ENCODE measurements around the gene TMEM255A.

Gene TMEM255A

GRCh38 chrX:120318411-120318810 is 7.2 kb upstream of the TMEM255A start:
- DNase-seq (ENCODE audit: low spot score in 2 of 2), result no peak
- H3K4me1 ChIP-seq, result peaks cover 12% of the 10 kb centered on the region
- no peaks in the 10 kb centered on the region for H3K36me3 ChIP-seq (replicated peaks)
- H3K4me3 ChIP-seq, result no peak overlapping the region
- H3K9me3 ChIP-seq, result no peaks in the 10 kb centered on the region
- H3K27me3 ChIP-seq (ENCODE audit: low read depth), result peaks cover 19% of the 10 kb centered on the region
- in situ Hi-C loops (cut with MboI; ENCODE audit: low sequenced_read_pairs), result no loop called here

GRCh38 chrX:120316587-120317283 is 5.5 kb upstream of the TMEM255A start:
- no peaks in the 10 kb centered on the region for H3K36me3 ChIP-seq (replicated peaks)
- H3K4me3 ChIP-seq, result no peak overlapping the region
- in situ Hi-C loops (cut with MboI; ENCODE audit: low sequenced_read_pairs), result no loop called here
- H3K9me3 ChIP-seq, result no peaks in the 10 kb centered on the region
- H3K27me3 ChIP-seq (ENCODE audit: low read depth), result peaks cover 35% of the 10 kb centered on the region
- H3K4me1 ChIP-seq, result peaks cover 12% of the 10 kb centered on the region
- DNase-seq (ENCODE audit: low spot score in 2 of 2), result no peak

GRCh38 chrX:120315776-120316175 is 4.5 kb upstream of the TMEM255A start:
- in situ Hi-C loops (cut with MboI; ENCODE audit: low sequenced_read_pairs), result no loop called here
- Histone ChIP-seq H3K36me3 (replicated peaks) (no peaks in the 10 kb centered on the region), H3K4me1 (peaks cover 15% of the 10 kb centered on the region), H3K9me3 (no peaks in the 10 kb centered on the region), H3K27me3 (ENCODE audit: low read depth) (peaks cover 40% of the 10 kb centered on the region), H3K4me3 (no peak overlapping the region)
- no peak for DNase-seq (ENCODE audit: low spot score in 2 of 2)

GRCh38 chrX:120311727-120312063 is 434 bp upstream of the TMEM255A start:
- peaks cover 12% of the 10 kb centered on the region for H3K4me1 ChIP-seq
- H3K9me3 ChIP-seq, result no peaks in the 10 kb centered on the region
- no peak for DNase-seq (ENCODE audit: low spot score in 2 of 2)
- no peak overlapping the region for H3K4me3 ChIP-seq
- H3K36me3 ChIP-seq (replicated peaks), result no peaks in the 10 kb centered on the region
- in situ Hi-C loops (cut with MboI; ENCODE audit: low sequenced_read_pairs), result no loop called here
- H3K27me3 ChIP-seq (ENCODE audit: low read depth), result peaks cover 32% of the 10 kb centered on the region

GRCh38 chrX:120309873-120310705 is 1.2 kb downstream of the TMEM255A start:
- Histone ChIP-seq H3K27me3 (ENCODE audit: low read depth) (peaks cover 26% of the 10 kb centered on the region), H3K36me3 (replicated peaks) (no peaks in the 10 kb centered on the region), H3K9me3 (no peaks in the 10 kb centered on the region), H3K4me1 (peaks cover 12% of the 10 kb centered on the region), H3K4me3 (peak overlapping the region; percentile 36)
- in situ Hi-C loops (cut with MboI; ENCODE audit: low sequenced_read_pairs), result no loop called here
- DNase-seq (ENCODE audit: low spot score in 2 of 2), result peak; percentile 59 to 75

- no peaks in the 10 kb centered on the region for H3K9me3 ChIP-seq
- in situ Hi-C loops (cut with MboI; ENCODE audit: low sequenced_read_pairs), result no loop called here
- H3K27me3 ChIP-seq (ENCODE audit: low read depth), result peaks cover 26% of the 10 kb centered on the region
- no peaks in the 10 kb centered on the region for H3K36me3 ChIP-seq (replicated peaks)
- peaks cover 12% of the 10 kb centered on the region for H3K4me1 ChIP-seq
- peak overlapping the region; percentile 36 for H3K4me3 ChIP-seq
- DNase-seq (ENCODE audit: low spot score in 2 of 2), result peak; percentile 84 to 91
Observed at GRCh38 chrX:120308959-120309872, 2.0 kb downstream of the TMEM255A start.

- Histone ChIP-seq H3K27me3 (ENCODE audit: low read depth) (peaks cover 22% of the 10 kb centered on the region), H3K36me3 (replicated peaks) (no peaks in the 10 kb centered on the region), H3K4me1 (peaks cover 12% of the 10 kb centered on the region), H3K9me3 (no peaks in the 10 kb centered on the region), H3K4me3 (no peak overlapping the region)
- in situ Hi-C loops (cut with MboI; ENCODE audit: low sequenced_read_pairs), result no loop called here
- DNase-seq (ENCODE audit: low spot score in 2 of 2), result peak in 1 of 2 experiments; percentile 39
Observed at GRCh38 chrX:120308558-120308957, 2.7 kb downstream of the TMEM255A start.

GRCh38 chrX:120306630-120307029 is 4.6 kb downstream of the TMEM255A start:
- DNase-seq (ENCODE audit: low spot score in 2 of 2), result no peak
- no peaks in the 10 kb centered on the region for H3K36me3 ChIP-seq (replicated peaks)
- H3K9me3 ChIP-seq, result no peaks in the 10 kb centered on the region
- in situ Hi-C loops (cut with MboI; ENCODE audit: low sequenced_read_pairs), result no loop called here
- peaks cover 12% of the 10 kb centered on the region for H3K4me1 ChIP-seq
- H3K4me3 ChIP-seq, result no peak overlapping the region
- H3K27me3 ChIP-seq (ENCODE audit: low read depth), result peaks cover 5% of the 10 kb centered on the region; the same call in 1 of the 2 replicates

- H3K36me3 ChIP-seq (replicated peaks), result no peaks in the 10 kb centered on the region
- no peaks in the 10 kb centered on the region for H3K9me3 ChIP-seq
- H3K4me1 ChIP-seq, result peaks cover 8% of the 10 kb centered on the region
- H3K4me3 ChIP-seq, result no peak overlapping the region
- H3K27me3 ChIP-seq (ENCODE audit: low read depth), result no peaks in the 10 kb centered on the region
- DNase-seq (ENCODE audit: low spot score in 2 of 2), result no peak
- in situ Hi-C loops (cut with MboI; ENCODE audit: low sequenced_read_pairs), result no loop called here
Observed at GRCh38 chrX:120305531-120306141, 5.6 kb downstream of the TMEM255A start.

GRCh38 chrX:120304256-120304655 is 7.0 kb downstream of the TMEM255A start:
- H3K4me3 ChIP-seq, result no peak overlapping the region
- in situ Hi-C loops (cut with MboI; ENCODE audit: low sequenced_read_pairs), result no loop called here
- H3K9me3 ChIP-seq, result no peaks in the 10 kb centered on the region
- H3K27me3 ChIP-seq (ENCODE audit: low read depth), result no peaks in the 10 kb centered on the region
- no peak for DNase-seq (ENCODE audit: low spot score in 2 of 2)
- no peaks in the 10 kb centered on the region for H3K36me3 ChIP-seq (replicated peaks)
- peaks cover 3% of the 10 kb centered on the region for H3K4me1 ChIP-seq

- Histone ChIP-seq H3K27me3 (ENCODE audit: low read depth) (no peaks in the 10 kb centered on the region), H3K4me1 (no peaks in the 10 kb centered on the region), H3K9me3 (no peaks in the 10 kb centered on the region), H3K36me3 (replicated peaks) (no peaks in the 10 kb centered on the region), H3K4me3 (no peak overlapping the region)
- DNase-seq (ENCODE audit: low spot score in 2 of 2), result no peak
- in situ Hi-C loops (cut with MboI; ENCODE audit: low sequenced_read_pairs), result no loop called here
Observed at GRCh38 chrX:120302434-120302833, 8.8 kb downstream of the TMEM255A start.

- no peak for DNase-seq (ENCODE audit: low spot score in 2 of 2)
- Histone ChIP-seq H3K4me1 (no peaks in the 10 kb centered on the region), H3K27me3 (ENCODE audit: low read depth) (no peaks in the 10 kb centered on the region), H3K36me3 (replicated peaks) (no peaks in the 10 kb centered on the region), H3K9me3 (no peaks in the 10 kb centered on the region), H3K4me3 (no peak overlapping the region)
- in situ Hi-C loops (cut with MboI; ENCODE audit: low sequenced_read_pairs), result no loop called here
Observed at GRCh38 chrX:120301960-120302359, 9.3 kb downstream of the TMEM255A start.

- no peaks in the 10 kb centered on the region for H3K27me3 ChIP-seq (ENCODE audit: low read depth)
- DNase-seq (ENCODE audit: low spot score in 2 of 2), result no peak
- H3K4me3 ChIP-seq, result no peak overlapping the region
- H3K4me1 ChIP-seq, result no peaks in the 10 kb centered on the region
- no peaks in the 10 kb centered on the region for H3K9me3 ChIP-seq
- in situ Hi-C loops (cut with MboI; ENCODE audit: low sequenced_read_pairs), result no loop called here
- H3K36me3 ChIP-seq (replicated peaks), result no peaks in the 10 kb centered on the region
Observed at GRCh38 chrX:120301497-120301896, 9.8 kb downstream of the TMEM255A start.

Data from HAP-1 (cell line).